ENCODE results near the gene TAF15. TPM values are rescaled to one million over a fixed set of nuclear protein-coding genes. Genes with fewer than 3 reads are reported as not detected.

The TAF15 gene
- total and polyA plus RNA-seq, 2 of the 13 experiments (the other 11 are each of a cell fraction or from before 2014, with no cell fraction given): 25.2 to 26.5 TPM

DNA sequence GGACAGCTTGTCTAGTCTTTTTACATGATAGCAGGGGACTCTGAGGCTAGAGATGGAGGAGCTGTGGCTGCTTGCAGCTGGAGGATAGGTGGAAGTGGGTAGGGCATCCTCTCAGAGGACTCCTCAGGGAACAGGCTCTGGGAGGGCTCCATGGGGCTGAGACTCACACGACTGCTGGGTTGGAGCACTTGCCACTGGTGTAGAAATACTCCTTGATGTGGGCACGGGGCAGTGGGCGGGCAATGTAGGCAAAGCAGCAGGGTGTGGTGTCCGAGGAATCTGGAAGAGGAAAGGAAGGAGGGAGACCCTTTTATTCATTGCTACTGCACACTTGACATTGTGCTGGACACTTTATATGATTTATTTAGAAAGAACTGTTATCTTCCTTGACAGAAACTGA is 69.1 kb downstream of the TAF15 start:
- no peaks in the 10 kb centered on the region for H3K9me3 ChIP-seq (ENCODE audit: low read length)
- no peaks in the 10 kb centered on the region for H3K79me2 ChIP-seq (ENCODE audit: insufficient read depth, low read length)
- FAIRE-seq (no peak), DNase-seq (ENCODE audit: low spot score) (no peak), ATAC-seq (no peak)
- ChIA-PET POLR2A (no interaction called here), CTCF (ENCODE audit: low intra/inter-chr PET ratio, low total read pairs) (no interaction called here)
- H2AFZ ChIP-seq (ENCODE audit: low read length): no peak overlapping the region
- peaks cover 46% of the 10 kb centered on the region for H3K4me1 ChIP-seq (ENCODE audit: insufficient read depth, low read length)
- WGBS (ENCODE audit: low lambda C conversion rate): 14% methylated on average over 4 of the region's 4 CpGs
- no peak overlapping the region for H3K4me3 ChIP-seq (replicated peaks in 1 of 3; ENCODE audit: insufficient read depth in 1 of 3, low read depth in 2 of 3, low read length in 3 of 3)
- H3K4me2 ChIP-seq (ENCODE audit: low read depth, low read length): no peak overlapping the region; the same call in 1 of the 2 replicates
- H3K27me3 ChIP-seq (ENCODE audit: control insufficient read depth in 1 of 2, insufficient read depth in 2 of 2, low read length in 2 of 2): no peaks in the 10 kb centered on the region
- no peak overlapping the region for H3K9ac ChIP-seq (ENCODE audit: insufficient read depth, low read depth, low read length)
- no peak overlapping the region for H3K27ac ChIP-seq (ENCODE audit: extremely low read length, insufficient read depth, low read length)
- no peaks in the 10 kb centered on the region for H4K20me1 ChIP-seq (ENCODE audit: insufficient read depth, low read length)
- no TSS peak for BruUV-seq (replicated peaks)
- intact Hi-C loops (cut with micrococcal nuclease; ENCODE audit: unreplicated experiment): no loop called here
- H3K36me3 ChIP-seq (replicated peaks in 1 of 2; ENCODE audit: control insufficient read depth in 1 of 2, insufficient read depth in 2 of 2, low read length in 2 of 2): no peaks in the 10 kb centered on the region
- in situ Hi-C loops (cut with HindIII; ENCODE audit: extremely low pct_ligation_motif_present, low pct_unique_long_range_greater_than_20kb): no loop called here
- TF ChIP-seq ZMYM3 (CRISPR knock-in tag; IDR thresholded peaks at IDR 0.05) (no peak), ZNF570 (CRISPR knock-in tag; IDR thresholded peaks at IDR 0.05; ENCODE audit: borderline replicate concordance) (no peak), ZNF333 (CRISPR knock-in tag; IDR thresholded peaks at IDR 0.05; ENCODE audit: borderline replicate concordance) (no peak), HIVEP1 (CRISPR knock-in tag; IDR thresholded peaks at IDR 0.05) (no peak), SNAPC2 (CRISPR knock-in tag; IDR thresholded peaks at IDR 0.05) (no peak), BATF2 (CRISPR knock-in tag; IDR thresholded peaks at IDR 0.05) (no peak), ZNF33A (CRISPR knock-in tag; IDR thresholded peaks at IDR 0.05; ENCODE audit: borderline replicate concordance) (no peak), JUNB (CRISPR knock-in tag; IDR thresholded peaks at IDR 0.05; ENCODE audit: borderline replicate concordance) (no peak), STAG1 (CRISPR knock-in tag; IDR thresholded peaks at IDR 0.05) (no peak), RFX1 (IDR thresholded peaks at IDR 0.05) (no peak), SP5 (CRISPR knock-in tag; IDR thresholded peaks at IDR 0.05; ENCODE audit: borderline replicate concordance, low read depth) (no peak), CERS6 (CRISPR knock-in tag; IDR thresholded peaks at IDR 0.05) (no peak)
- TF ChIP-seq, protein P1, sequence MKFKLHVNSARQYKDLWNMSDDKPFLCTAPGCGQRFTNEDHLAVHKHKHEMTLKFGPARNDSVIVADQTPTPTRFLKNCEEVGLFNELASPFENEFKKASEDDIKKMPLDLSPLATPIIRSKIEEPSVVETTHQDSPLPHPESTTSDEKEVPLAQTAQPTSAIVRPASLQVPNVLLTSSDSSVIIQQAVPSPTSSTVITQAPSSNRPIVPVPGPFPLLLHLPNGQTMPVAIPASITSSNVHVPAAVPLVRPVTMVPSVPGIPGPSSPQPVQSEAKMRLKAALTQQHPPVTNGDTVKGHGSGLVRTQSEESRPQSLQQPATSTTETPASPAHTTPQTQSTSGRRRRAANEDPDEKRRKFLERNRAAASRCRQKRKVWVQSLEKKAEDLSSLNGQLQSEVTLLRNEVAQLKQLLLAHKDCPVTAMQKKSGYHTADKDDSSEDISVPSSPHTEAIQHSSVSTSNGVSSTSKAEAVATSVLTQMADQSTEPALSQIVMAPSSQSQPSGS (CRISPR knock-in tag; IDR thresholded peaks at IDR 0.05): no peak
- TF ChIP-seq, protein P2, sequence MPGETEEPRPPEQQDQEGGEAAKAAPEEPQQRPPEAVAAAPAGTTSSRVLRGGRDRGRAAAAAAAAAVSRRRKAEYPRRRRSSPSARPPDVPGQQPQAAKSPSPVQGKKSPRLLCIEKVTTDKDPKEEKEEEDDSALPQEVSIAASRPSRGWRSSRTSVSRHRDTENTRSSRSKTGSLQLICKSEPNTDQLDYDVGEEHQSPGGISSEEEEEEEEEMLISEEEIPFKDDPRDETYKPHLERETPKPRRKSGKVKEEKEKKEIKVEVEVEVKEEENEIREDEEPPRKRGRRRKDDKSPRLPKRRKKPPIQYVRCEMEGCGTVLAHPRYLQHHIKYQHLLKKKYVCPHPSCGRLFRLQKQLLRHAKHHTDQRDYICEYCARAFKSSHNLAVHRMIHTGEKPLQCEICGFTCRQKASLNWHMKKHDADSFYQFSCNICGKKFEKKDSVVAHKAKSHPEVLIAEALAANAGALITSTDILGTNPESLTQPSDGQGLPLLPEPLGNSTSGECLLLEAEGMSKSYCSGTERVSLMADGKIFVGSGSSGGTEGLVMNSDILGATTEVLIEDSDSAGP (CRISPR knock-in tag; IDR thresholded peaks at IDR 0.05; ENCODE audit: borderline replicate concordance): no peak
- TF ChIP-seq, protein P3, sequence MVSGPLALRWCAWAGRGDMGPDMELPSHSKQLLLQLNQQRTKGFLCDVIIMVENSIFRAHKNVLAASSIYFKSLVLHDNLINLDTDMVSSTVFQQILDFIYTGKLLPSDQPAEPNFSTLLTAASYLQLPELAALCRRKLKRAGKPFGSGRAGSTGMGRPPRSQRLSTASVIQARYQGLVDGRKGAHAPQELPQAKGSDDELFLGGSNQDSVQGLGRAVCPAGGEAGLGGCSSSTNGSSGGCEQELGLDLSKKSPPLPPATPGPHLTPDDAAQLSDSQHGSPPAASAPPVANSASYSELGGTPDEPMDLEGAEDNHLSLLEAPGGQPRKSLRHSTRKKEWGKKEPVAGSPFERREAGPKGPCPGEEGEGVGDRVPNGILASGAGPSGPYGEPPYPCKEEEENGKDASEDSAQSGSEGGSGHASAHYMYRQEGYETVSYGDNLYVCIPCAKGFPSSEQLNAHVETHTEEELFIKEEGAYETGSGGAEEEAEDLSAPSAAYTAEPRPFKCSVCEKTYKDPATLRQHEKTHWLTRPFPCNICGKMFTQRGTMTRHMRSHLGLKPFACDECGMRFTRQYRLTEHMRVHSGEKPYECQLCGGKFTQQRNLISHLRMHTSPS (CRISPR knock-in tag; IDR thresholded peaks at IDR 0.05; ENCODE audit: low read depth): no peak

Data from HepG2 (cell line).